GM18858 (cell line): ENCODE data around the gene TMEM269.
"Not testable (repeated sequence)": the region's sequence is repeated elsewhere in the genome, so short reads cannot be mapped to it uniquely, and the experiment has no call there.

Experiments
- ATAC-seq: cut with Tn5 transposase; IDR thresholded peaks from one replicate; pipeline ENCODE4 v1.9.1; 2021; ENCODE audit not compliant: unreplicated experiment

Gene TMEM269

GRCh38 chr1:42748021-42748420, 36.8 kb upstream of the TMEM269 start:
- ATAC-seq: no peak

GRCh38 chr1:42748461-42749410, 36.1 kb upstream of the TMEM269 start:
- ATAC-seq: no peak

GRCh38 chr1:42750041-42750440, 34.8 kb upstream of the TMEM269 start:
- no peak for ATAC-seq

GRCh38 chr1:42751511-42752070, 33.2 kb upstream of the TMEM269 start:
- ATAC-seq: not testable (repeated sequence)

GRCh38 chr1:42752284-42752683, 32.5 kb upstream of the TMEM269 start:
- ATAC-seq: no peak

- no peak for ATAC-seq
These were observed 31.7 kb upstream of the TMEM269 start for GRCh38 chr1:42753070-42753469.

- no peak for ATAC-seq
These were observed 27.6 kb upstream of the TMEM269 start for GRCh38 chr1:42756956-42757891.

GRCh38 chr1:42757892-42758275, 26.9 kb upstream of the TMEM269 start:
- ATAC-seq: no peak

- ATAC-seq: no peak
These were observed 26.1 kb upstream of the TMEM269 start for GRCh38 chr1:42758641-42759040.

GRCh38 chr1:42759114-42759513, 25.7 kb upstream of the TMEM269 start:
- ATAC-seq: no peak

- no peak for ATAC-seq
These were observed 23.2 kb upstream of the TMEM269 start for GRCh38 chr1:42761567-42761966.

- no peak for ATAC-seq
These were observed 22.5 kb upstream of the TMEM269 start for GRCh38 chr1:42762269-42762668.

GRCh38 chr1:42765269-42765668, 19.5 kb upstream of the TMEM269 start:
- no peak for ATAC-seq

- peak; percentile 12 for ATAC-seq
These were observed 18.7 kb upstream of the TMEM269 start for GRCh38 chr1:42765832-42766740.

- ATAC-seq: peak; percentile 87
These were observed 17.9 kb upstream of the TMEM269 start, which contains the start of the genes C1orf50 and P3H1 for GRCh38 chr1:42766741-42767509. Gene C1orf50, plus strand, starts transcription at chr1:42767249. Its CDS starts 63 bp downstream, at chr1:42767312. Gene P3H1, minus strand, starts transcription at chr1:42767028. Its CDS starts 57 bp downstream, at chr1:42766971.

GRCh38 chr1:42767510-42768000, 17.2 kb upstream of the TMEM269 start:
- peak; percentile 10 for ATAC-seq

- no peak for ATAC-seq
These were observed 16.6 kb upstream of the TMEM269 start for GRCh38 chr1:42768172-42768571.

GRCh38 chr1:42769811-42770210, 15.0 kb upstream of the TMEM269 start:
- ATAC-seq: no peak

- no peak for ATAC-seq
These were observed 11.4 kb upstream of the TMEM269 start for GRCh38 chr1:42773420-42773819.
